Smooth muscle cell (in vitro differentiated cells): ENCODE data around the gene VAX1. TPM values are rescaled to one million over a fixed set of nuclear protein-coding genes. Genes with fewer than 3 reads are reported as not detected.

ENCODE experiments used
- DNase-seq: peaks from one replicate; lab custom pipeline; 2025; ENCODE audit not compliant: unreplicated experiment; lab: John Stamatoyannopoulos, UW
- H2AFZ ChIP-seq: fragments of 200-600 bp; sonication (generic); 2 replicates; pipeline ENCODE4 v1.6.0; 2016; ENCODE audit warnings: antibody characterized with exemption, low read depth, mild to moderate bottlenecking
- H3F3A ChIP-seq: fragments of 200-600 bp; sonication (generic); 2 replicates; pipeline ENCODE4 v1.6.0; 2017; ENCODE audit warnings: antibody characterized with exemption, low read depth
- H3K27ac ChIP-seq: fragments of 200-600 bp; sonication (generic); 2 replicates; pipeline ENCODE4 v1.5.1; 2016; ENCODE audit warnings: low read depth, mild to moderate bottlenecking
- H3K27me3 ChIP-seq: fragments of 200-600 bp; sonication (generic); 2 replicates; pipeline ENCODE4 v1.6.1; 2016; ENCODE audit warnings: low read depth, mild to moderate bottlenecking
- H3K36me3 ChIP-seq: fragments of 200-600 bp; sonication (generic); 2 replicates; pipeline ENCODE4 v1.5.1; 2016; ENCODE audit warnings: low read depth
- H3K4me1 ChIP-seq: fragments of 200-600 bp; sonication (generic); 2 replicates; pipeline ENCODE4 v1.5.1; 2016; ENCODE audit warnings: low read depth
- H3K4me2 ChIP-seq: fragments of 200-600 bp; sonication (generic); 2 replicates; pipeline ENCODE4 v1.6.0; 2016; ENCODE audit warnings: mild to moderate bottlenecking
- H3K4me3 ChIP-seq: fragments of 200-600 bp; sonication (generic); 2 replicates; pipeline ENCODE4 v1.5.1; 2016; ENCODE audit warnings: mild to moderate bottlenecking
- H3K79me2 ChIP-seq: fragments of 200-600 bp; sonication (generic); 2 replicates; pipeline ENCODE4 v1.6.0; 2016; ENCODE audit warnings: low read depth, mild to moderate bottlenecking
- H3K9ac ChIP-seq: fragments of 200-600 bp; sonication (generic); 2 replicates; pipeline ENCODE4 v1.6.0; 2016; ENCODE audit warnings: low read depth
- H3K9me3 ChIP-seq: fragments of 200-600 bp; sonication (generic); replicated peaks from 2 replicates; pipeline ENCODE4 v1.5.1; 2016; ENCODE audit warnings: low read depth
- H4K20me1 ChIP-seq: fragments of 200-600 bp; sonication (generic); 2 replicates; pipeline ENCODE4 v1.6.0; 2016; ENCODE audit warnings: low read depth
- WGBS: methylation state at CpG from one replicate; pipeline ENCODE4 v1.1.7; 2016; ENCODE audit warnings: low lambda C conversion rate; 5-methylcytosine and 5-hydroxymethylcytosine counted together
- polyA plus RNA-seq: library from polyadenylated mRNA; unstranded; fragments of >200 nt; fragmentation: Nextera tagmentation; extraction: Ambion mirVana; gene quantifications from 2 replicates; pipeline ENCODE4 v1.2.1, GENCODE V29; 2016
- total RNA-seq: library from RNA; depleted of rRNA; stranded (reverse); fragments of >200 nt; gene quantifications from 2 replicates; pipeline ENCODE4 v1.2.3, GENCODE V29; 2014
- TF ChIP-seq, protein P1 (sequence below): fragments of 200-600 bp; sonication (generic); IDR thresholded peaks from 2 replicates; pipeline ENCODE4 v1.5.1; 2017; ENCODE audit warnings: borderline replicate concordance, mild to moderate bottlenecking, antibody characterized with exemption; ENCODE audit not compliant: insufficient read depth, poor library complexity, severe bottlenecking

Gene VAX1
- total and polyA plus RNA-seq, 2 experiments from 2014 or later = not detected

DNA sequence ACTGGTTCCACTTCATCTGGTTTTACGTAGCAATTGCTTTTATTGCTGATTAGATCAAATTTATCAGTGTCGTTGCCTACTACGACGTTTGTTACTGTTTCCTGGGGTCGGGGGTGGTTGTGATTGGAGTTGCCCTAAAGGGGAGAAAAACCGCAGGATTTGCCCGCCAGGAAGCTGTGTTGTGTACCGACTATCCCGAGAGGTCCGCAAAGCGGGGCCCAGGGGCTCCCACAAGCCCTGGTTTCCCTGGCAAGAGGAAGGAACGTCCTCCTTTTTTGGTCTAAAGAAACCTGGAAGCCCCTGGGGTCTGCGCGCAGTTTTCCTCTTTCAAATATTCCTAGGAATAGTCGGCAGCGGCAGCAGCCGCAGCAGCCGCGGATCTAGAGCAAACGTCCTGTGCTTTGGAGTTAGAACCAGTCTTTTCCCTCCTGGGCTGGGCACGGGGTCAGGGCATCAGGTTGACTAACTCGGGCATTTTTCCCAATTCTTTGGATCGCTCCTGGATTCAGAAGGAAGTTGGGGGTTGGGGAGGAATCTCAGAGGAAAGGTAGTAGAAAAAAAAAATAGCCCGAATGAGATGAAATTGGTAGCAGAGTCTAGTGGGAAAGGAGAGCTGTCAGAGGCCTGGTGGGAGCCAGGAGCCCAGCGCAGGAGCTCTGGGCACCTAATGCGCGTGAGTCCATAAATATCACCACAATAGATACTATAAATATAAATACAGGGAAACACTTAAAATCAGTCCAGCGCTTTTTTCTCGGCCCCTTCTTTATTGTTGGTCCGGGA, 4.6 kb downstream of the VAX1 start:
- H3K79me2 ChIP-seq = no peaks in the 10 kb centered on the region
- H2AFZ ChIP-seq = peak overlapping the region; percentile 49
- no peaks in the 10 kb centered on the region for H3F3A ChIP-seq
- H3K27ac ChIP-seq = no peak overlapping the region
- H3K4me3 ChIP-seq = peak overlapping the region; percentile 37
- no peaks in the 10 kb centered on the region for H3K36me3 ChIP-seq
- H3K9ac ChIP-seq = no peak overlapping the region
- peak overlapping the region; percentile 85 for H3K4me2 ChIP-seq
- peaks cover 50% of the 10 kb centered on the region for H3K4me1 ChIP-seq
- no peak for DNase-seq
- WGBS = 4% methylated on average over 30 of the region's 30 CpGs
- no peaks in the 10 kb centered on the region for H3K9me3 ChIP-seq
- TF ChIP-seq, protein P1, sequence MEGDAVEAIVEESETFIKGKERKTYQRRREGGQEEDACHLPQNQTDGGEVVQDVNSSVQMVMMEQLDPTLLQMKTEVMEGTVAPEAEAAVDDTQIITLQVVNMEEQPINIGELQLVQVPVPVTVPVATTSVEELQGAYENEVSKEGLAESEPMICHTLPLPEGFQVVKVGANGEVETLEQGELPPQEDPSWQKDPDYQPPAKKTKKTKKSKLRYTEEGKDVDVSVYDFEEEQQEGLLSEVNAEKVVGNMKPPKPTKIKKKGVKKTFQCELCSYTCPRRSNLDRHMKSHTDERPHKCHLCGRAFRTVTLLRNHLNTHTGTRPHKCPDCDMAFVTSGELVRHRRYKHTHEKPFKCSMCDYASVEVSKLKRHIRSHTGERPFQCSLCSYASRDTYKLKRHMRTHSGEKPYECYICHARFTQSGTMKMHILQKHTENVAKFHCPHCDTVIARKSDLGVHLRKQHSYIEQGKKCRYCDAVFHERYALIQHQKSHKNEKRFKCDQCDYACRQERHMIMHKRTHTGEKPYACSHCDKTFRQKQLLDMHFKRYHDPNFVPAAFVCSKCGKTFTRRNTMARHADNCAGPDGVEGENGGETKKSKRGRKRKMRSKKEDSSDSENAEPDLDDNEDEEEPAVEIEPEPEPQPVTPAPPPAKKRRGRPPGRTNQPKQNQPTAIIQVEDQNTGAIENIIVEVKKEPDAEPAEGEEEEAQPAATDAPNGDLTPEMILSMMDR = no peak
- H4K20me1 ChIP-seq = no peaks in the 10 kb centered on the region
- H3K27me3 ChIP-seq = peaks cover 98% of the 10 kb centered on the region

DNA sequence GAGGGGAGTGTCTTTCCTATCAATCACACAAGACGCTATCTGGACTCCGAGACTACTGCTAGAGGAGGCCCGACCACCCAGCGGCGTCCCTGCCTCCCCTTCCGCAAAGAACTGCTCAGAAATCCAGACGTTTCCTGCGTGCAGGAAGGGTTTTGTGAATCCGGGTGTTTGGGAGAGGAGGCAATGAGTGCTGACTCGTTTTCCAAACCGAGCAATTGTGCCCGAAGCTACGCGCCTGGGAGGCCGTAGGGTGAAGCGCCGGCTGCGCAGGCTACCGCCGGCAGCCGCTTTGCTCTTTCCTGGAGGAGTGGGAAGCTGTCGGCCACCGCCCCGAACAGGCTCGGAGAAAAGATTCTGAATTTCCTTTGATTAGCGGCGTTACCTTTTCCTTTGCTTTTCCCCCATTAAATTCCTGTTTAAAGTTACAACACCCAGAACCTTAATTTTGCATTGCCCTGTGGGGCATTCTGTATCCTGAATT, 5.3 kb downstream of the VAX1 start:
- H3K27ac ChIP-seq = no peak overlapping the region
- peak overlapping the region; percentile 85 for H3K4me2 ChIP-seq
- H3K4me3 ChIP-seq = peak overlapping the region; percentile 20

DNA sequence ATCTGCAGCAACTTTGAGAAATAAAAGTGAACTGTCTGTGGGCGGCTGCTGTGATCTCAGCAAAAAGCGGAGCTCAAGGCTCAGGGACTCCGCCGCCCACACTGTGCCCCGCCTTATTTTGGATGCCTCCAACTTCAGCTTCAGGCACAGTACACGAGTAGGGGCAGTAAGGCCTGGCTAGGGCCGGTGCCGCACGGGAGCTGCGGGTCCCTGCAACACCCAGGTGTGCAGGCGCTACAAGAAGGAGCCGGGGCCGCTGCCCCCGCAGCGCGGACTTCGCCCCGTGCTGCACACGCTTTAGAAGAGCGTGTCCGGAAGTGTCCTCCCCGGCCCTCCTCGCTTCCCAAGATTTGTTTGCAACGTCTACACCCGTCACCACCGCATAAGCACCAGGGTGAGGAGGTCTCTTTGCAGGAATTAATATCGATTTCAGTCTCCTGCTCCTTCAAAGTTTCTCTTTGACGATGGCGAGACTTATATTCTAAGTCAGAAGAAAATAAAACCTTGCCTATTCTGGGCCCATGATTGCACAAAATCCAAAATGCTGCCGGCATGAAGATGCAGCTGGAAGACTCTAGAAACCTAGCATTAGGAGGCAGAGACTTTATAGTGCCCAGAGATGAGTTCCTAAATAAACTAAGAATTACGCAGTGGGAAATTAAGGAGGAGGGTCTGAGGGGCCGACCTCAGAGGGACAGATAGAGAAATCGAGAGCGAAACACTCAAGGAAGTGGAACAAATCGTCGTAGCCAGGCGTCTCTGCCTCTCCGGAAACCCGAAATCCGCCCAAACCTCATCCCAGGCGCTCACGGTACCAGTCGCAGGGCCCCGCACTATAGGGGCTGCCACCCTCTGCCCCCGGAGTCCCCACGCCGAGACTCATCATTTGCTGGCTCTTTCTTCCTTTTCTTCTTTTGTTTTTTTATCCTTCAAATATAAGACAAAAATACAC, 6.4 kb downstream of the VAX1 start:
- peak overlapping the region; percentile 85 for H3K4me2 ChIP-seq
- DNase-seq = no peak
- H2AFZ ChIP-seq = no peak overlapping the region

More for the DNA sequence above, 5.3 kb downstream of the VAX1 start:
- no peak overlapping the region for H2AFZ ChIP-seq
- no peaks in the 10 kb centered on the region for H3F3A ChIP-seq
- peaks cover 44% of the 10 kb centered on the region for H3K4me1 ChIP-seq
- H3K27me3 ChIP-seq = peaks cover 98% of the 10 kb centered on the region
- WGBS = 1% methylated on average over 27 of the region's 27 CpGs
- TF ChIP-seq, protein P1 = no peak
- H4K20me1 ChIP-seq = no peaks in the 10 kb centered on the region
- no peak for DNase-seq
- H3K9me3 ChIP-seq = no peaks in the 10 kb centered on the region
- H3K36me3 ChIP-seq = no peaks in the 10 kb centered on the region
- no peaks in the 10 kb centered on the region for H3K79me2 ChIP-seq
- no peak overlapping the region for H3K9ac ChIP-seq

More for the DNA sequence above, 6.4 kb downstream of the VAX1 start:
- Histone ChIP-seq H3K4me3 (peak overlapping the region; percentile 32), H4K20me1 (no peaks in the 10 kb centered on the region), H3K9me3 (no peaks in the 10 kb centered on the region), H3K27me3 (peaks cover 95% of the 10 kb centered on the region), H3K27ac (no peak overlapping the region), H3K79me2 (no peaks in the 10 kb centered on the region), H3K9ac (no peak overlapping the region), H3F3A (no peaks in the 10 kb centered on the region), H3K36me3 (no peaks in the 10 kb centered on the region), H3K4me1 (peaks cover 38% of the 10 kb centered on the region)
- TF ChIP-seq, protein P1 = no peak
- WGBS = 6% methylated on average over 47 of the region's 47 CpGs
